ENCODE results near the gene INPP5K. TPM values are rescaled to one million over a fixed set of nuclear protein-coding genes. Genes with fewer than 3 reads are reported as not detected.

INPP5K gene
- total RNA-seq, 1 experiment from 2014 or later: 41.9 TPM

- H3K36me3 ChIP-seq (ENCODE audit: low read depth): no peaks in the 10 kb centered on the region; the same call in 1 of the 2 replicates
- H3K4me3 ChIP-seq: no peak overlapping the region
Observed at GRCh38 chr17:1519678-1520077, 3.3 kb upstream of the INPP5K start.

GRCh38 chr17:1518410-1518809 lies 2.0 kb upstream of the INPP5K start:
- TF ChIP-seq EZH2 (IDR thresholded peaks at IDR 0.05; ENCODE audit: low read depth) (no peak), CTCF (conservative IDR thresholded peaks at IDR 0.05) (no peak)
- H3F3A ChIP-seq (ENCODE audit: insufficient read depth, low read depth): peaks cover 51% of the 10 kb centered on the region
- no TSS peak for BruUV-seq (replicated peaks)
- DNase-seq: no peak
- no peaks in the 10 kb centered on the region; the same call in 1 of the 2 replicates for H3K36me3 ChIP-seq (ENCODE audit: low read depth)
- intact Hi-C loops (cut with micrococcal nuclease; ENCODE audit: unreplicated experiment): loop anchor here (5.0 kb wide), 1 partner anchor 261 kb away; no protein-coding TSS in a partner anchor
- H3K4me1 ChIP-seq (replicated peaks; ENCODE audit: insufficient read depth): peaks cover 13% of the 10 kb centered on the region
- H3K27ac ChIP-seq: no peak overlapping the region
- no peaks in the 10 kb centered on the region for H3K9me3 ChIP-seq (ENCODE audit: insufficient read depth, low read depth)
- H3K27me3 ChIP-seq (ENCODE audit: insufficient read depth, low read depth): no peaks in the 10 kb centered on the region
- H3K4me3 ChIP-seq: no peak overlapping the region
- peak overlapping the region; percentile 82; the same call in 1 of the 2 replicates for H3K4me2 ChIP-seq
- H3K9me2 ChIP-seq (ENCODE audit: insufficient read depth): no peaks in the 10 kb centered on the region
- no peak overlapping the region for H2AFZ ChIP-seq
- ChIA-PET CTCF (no interaction called here), POLR2A (ENCODE audit: unreplicated experiment) (interaction anchor here (0.6 kb wide), 1 partner anchor 153 kb away, joined by 3 read pairs; no protein-coding TSS in a partner anchor)
- peaks cover 32% of the 10 kb centered on the region for H3K79me2 ChIP-seq (ENCODE audit: low read depth)
- H4K20me1 ChIP-seq (ENCODE audit: insufficient read depth): 0 out of 2 replicates have a peak, but pooled peaks cover 8% of the 10 kb centered on the region

More at GRCh38 chr17:1519678-1520077, 3.3 kb upstream of the INPP5K start:
- Histone ChIP-seq H3K27me3 (ENCODE audit: insufficient read depth, low read depth) (no peaks in the 10 kb centered on the region), H3K79me2 (ENCODE audit: low read depth) (peaks cover 25% of the 10 kb centered on the region), H4K20me1 (ENCODE audit: insufficient read depth) (0 out of 2 replicates have a peak, but pooled peaks cover 8% of the 10 kb centered on the region), H3K9me2 (ENCODE audit: insufficient read depth) (no peaks in the 10 kb centered on the region), H3K9me3 (ENCODE audit: insufficient read depth, low read depth) (no peaks in the 10 kb centered on the region), H3K4me2 (no peak overlapping the region), H3K27ac (no peak overlapping the region), H2AFZ (no peak overlapping the region), H3F3A (ENCODE audit: insufficient read depth, low read depth) (peaks cover 51% of the 10 kb centered on the region), H3K4me1 (replicated peaks; ENCODE audit: insufficient read depth) (peaks cover 13% of the 10 kb centered on the region)
- no peak for TF ChIP-seq EZH2 (IDR thresholded peaks at IDR 0.05; ENCODE audit: low read depth)
- TF ChIP-seq CTCF (conservative IDR thresholded peaks at IDR 0.05): no peak
- BruUV-seq (replicated peaks): no TSS peak
- DNase-seq: no peak
- ChIA-PET CTCF (interaction anchor here (0.6 kb wide), 1 partner anchor 39 kb away, joined by 4 read pairs; no protein-coding TSS in a partner anchor), POLR2A (ENCODE audit: unreplicated experiment) (interaction anchor here (0.8 kb wide), 1 partner anchor 58 kb away, joined by 3 read pairs; no protein-coding TSS in a partner anchor)
- intact Hi-C loops (cut with micrococcal nuclease; ENCODE audit: unreplicated experiment): loop anchor here (5.0 kb wide), 1 partner anchor 262 kb away; no protein-coding TSS in a partner anchor

- H3F3A ChIP-seq (ENCODE audit: insufficient read depth, low read depth): peaks cover 36% of the 10 kb centered on the region
- no peaks in the 10 kb centered on the region for H3K27me3 ChIP-seq (ENCODE audit: insufficient read depth, low read depth)
- peaks cover 8% of the 10 kb centered on the region; the same call in 1 of the 2 replicates for H4K20me1 ChIP-seq (ENCODE audit: insufficient read depth)
- peak overlapping the region; percentile 79 for H2AFZ ChIP-seq
- ChIA-PET POLR2A (ENCODE audit: unreplicated experiment) (interaction anchor here (0.6 to 1.1 kb wide), 6 partner anchors 18 to 133 kb away, joined by 3 to 5 read pairs (median 4); no protein-coding TSS in a partner anchor), CTCF (interaction anchor here (0.5 to 3.2 kb wide), 14 partner anchors 24 to 458 kb away, joined by 3 to 32 read pairs (median 4); partner anchors contain the start of gene CRK)
- H3K27ac ChIP-seq: peak overlapping the region; percentile 40
- no peaks in the 10 kb centered on the region for H3K9me2 ChIP-seq (ENCODE audit: insufficient read depth)
- TSS peak; percentile 54 for BruUV-seq (replicated peaks)
- H3K4me3 ChIP-seq: peak overlapping the region; percentile 72
- peak; percentile 81 for TF ChIP-seq CTCF (conservative IDR thresholded peaks at IDR 0.05)
- no peak for TF ChIP-seq EZH2 (IDR thresholded peaks at IDR 0.05; ENCODE audit: low read depth)
- intact Hi-C loops (cut with micrococcal nuclease; ENCODE audit: unreplicated experiment): loop anchor here (1.0 to 5.0 kb wide), 6 partner anchors 27 to 259 kb away; partner anchors contain the start of gene CRK
- no peaks in the 10 kb centered on the region for H3K9me3 ChIP-seq (ENCODE audit: insufficient read depth, low read depth)
- peak overlapping the region; percentile 95 for H3K4me2 ChIP-seq
- H3K79me2 ChIP-seq (ENCODE audit: low read depth): peaks cover 32% of the 10 kb centered on the region
- no peaks in the 10 kb centered on the region; the same call in 1 of the 2 replicates for H3K36me3 ChIP-seq (ENCODE audit: low read depth)
- DNase-seq: peak; percentile 72 to 76
- H3K4me1 ChIP-seq (replicated peaks; ENCODE audit: insufficient read depth): peaks cover 13% of the 10 kb centered on the region
Observed at GRCh38 chr17:1515640-1516387, 598 bp downstream of the INPP5K start.

Data from PC-9 (cell line).